Liver (tissue), 9 donors: ENCODE results near the gene ZNF614. TPM values are rescaled to one million over a fixed set of nuclear protein-coding genes. Genes with fewer than 3 reads are reported as not detected.

ENCODE experiments used
- DNase-seq: peaks from one replicate; pipeline ENCODE4 v3.0.0-alpha.2; 2017; ENCODE audit warnings: low spot score
- H3K27ac ChIP-seq, 2 donors: one replicate each; pipeline ENCODE4 v1.7.0; 2013; ENCODE audit warnings: inconsistent platforms in 2 of 2, low read length in 2 of 2, control low read depth in 1 of 2, low read depth in 1 of 2, mild to moderate bottlenecking in 1 of 2
- H3K27me3 ChIP-seq, 4 donors: one replicate each; pipeline versions ENCODE4 v1.6.1 to v1.7.0; 2013; ENCODE audit warnings: low read length in 3 of 4, inconsistent platforms in 1 of 4, mild to moderate bottlenecking in 1 of 4, moderate library complexity in 1 of 4; ENCODE audit not compliant: control insufficient read depth in 4 of 4, insufficient read depth in 4 of 4
- H3K36me3 ChIP-seq, 4 donors: one replicate each; pipeline versions ENCODE4 v1.6.1 to v1.7.0; 2013; ENCODE audit warnings: low read length in 3 of 4, mild to moderate bottlenecking in 3 of 4, low read depth in 1 of 4, moderate library complexity in 1 of 4; ENCODE audit not compliant: control insufficient read depth in 4 of 4, insufficient read depth in 3 of 4
- H3K4me1 ChIP-seq, 4 donors: one replicate each; pipeline versions ENCODE4 v1.6.1 to v1.7.0; 2013; ENCODE audit warnings: low read length in 3 of 4, mild to moderate bottlenecking in 3 of 4, moderate library complexity in 1 of 4; ENCODE audit not compliant: control insufficient read depth in 4 of 4, insufficient read depth in 4 of 4
- H3K4me3 ChIP-seq, 3 donors: one replicate each; pipeline versions ENCODE4 v1.6.1 to v1.7.0; 2013; ENCODE audit warnings: low read length in 3 of 3, control low read depth in 1 of 3, low read depth in 1 of 3, mild to moderate bottlenecking in 1 of 3
- H3K9ac ChIP-seq, 2 donors: one replicate each; pipeline ENCODE4 v1.7.0; 2013; ENCODE audit warnings: low read length in 2 of 2, mild to moderate bottlenecking in 2 of 2, moderate library complexity in 2 of 2, control low read depth in 1 of 2, low read depth in 1 of 2
- H3K9me3 ChIP-seq, 4 donors: one replicate each; pipeline versions ENCODE4 v1.6.1 to v1.7.0; 2013; ENCODE audit warnings: low read length in 3 of 4; ENCODE audit not compliant: control insufficient read depth in 4 of 4
- ATF3 ChIP-seq: IDR thresholded peaks from 2 replicates; pipeline ENCODE4 v1.6.1; 2016; ENCODE audit warnings: antibody characterized with exemption
- CTCF ChIP-seq: fragments of 150-350 bp; IDR thresholded peaks from 2 replicates; pipeline ENCODE4 v1.5.1; 2017; ENCODE audit warnings: improper control_type of control experiment, low read depth, low read length; ENCODE audit not compliant: missing input control
- EGR1 ChIP-seq, 2 donors: IDR thresholded peaks; 2 replicates each; pipeline ENCODE4 v1.6.1; 2016 to 2018; ENCODE audit warnings: antibody characterized with exemption in 2 of 2, low read depth in 2 of 2
- FOXA1 ChIP-seq: IDR thresholded peaks from 2 replicates; pipeline ENCODE4 v1.6.1; 2016; ENCODE audit warnings: antibody characterized with exemption
- FOXA2 ChIP-seq: IDR thresholded peaks from 2 replicates; pipeline ENCODE4 v1.6.1; 2016; ENCODE audit warnings: antibody characterized with exemption
- GABPA ChIP-seq, 2 donors: IDR thresholded peaks in 1 of 2; conservative IDR thresholded peaks in 1 of 2; 2 replicates each; pipeline ENCODE4 v1.6.1; 2016; ENCODE audit warnings: antibody characterized with exemption in 2 of 2, mild to moderate bottlenecking in 1 of 2, moderate library complexity in 1 of 2
- HNF4A ChIP-seq, 2 donors: conservative IDR thresholded peaks; 2 replicates each; pipeline ENCODE4 v1.6.1; 2016; ENCODE audit warnings: antibody characterized with exemption in 2 of 2, mild to moderate bottlenecking in 2 of 2
- HNF4G ChIP-seq: IDR thresholded peaks from 2 replicates; pipeline ENCODE4 v1.6.1; 2016; ENCODE audit warnings: antibody characterized with exemption
- JUND ChIP-seq, 2 donors: IDR thresholded peaks; 2 replicates each; pipeline ENCODE4 v1.6.1; 2016; ENCODE audit warnings: antibody characterized with exemption in 2 of 2
- NR2F2 ChIP-seq: IDR thresholded peaks from 2 replicates; pipeline ENCODE4 v1.6.1; 2016; ENCODE audit warnings: antibody characterized with exemption
- RAD21 ChIP-seq, 2 donors: IDR thresholded peaks; 2 replicates each; pipeline ENCODE4 v1.6.1; 2016; ENCODE audit warnings: antibody characterized with exemption in 2 of 2, mild to moderate bottlenecking in 2 of 2
- RXRA ChIP-seq, 2 donors: IDR thresholded peaks; 2 replicates each; pipeline ENCODE4 v1.6.1; 2017 to 2018; ENCODE audit warnings: antibody characterized with exemption in 2 of 2, mild to moderate bottlenecking in 1 of 2
- SP1 ChIP-seq: IDR thresholded peaks from 2 replicates; pipeline ENCODE4 v1.6.1; 2018; ENCODE audit warnings: antibody characterized with exemption, mild to moderate bottlenecking
- TAF1 ChIP-seq: conservative IDR thresholded peaks from 2 replicates; pipeline ENCODE4 v1.6.1; 2016; ENCODE audit warnings: antibody characterized with exemption, mild to moderate bottlenecking
- YY1 ChIP-seq: IDR thresholded peaks from 2 replicates; pipeline ENCODE4 v1.6.1; 2016; ENCODE audit warnings: antibody characterized with exemption, mild to moderate bottlenecking
- ZBTB33 ChIP-seq: IDR thresholded peaks from 2 replicates; pipeline ENCODE4 v1.6.1; 2016; ENCODE audit warnings: antibody characterized with exemption
- WGBS: extraction: QIAGEN DNeasy Blood & Tissue Kit; methylation state at CpG from one replicate; pipeline ENCODE4 v1.1.7; 2013; 5-methylcytosine and 5-hydroxymethylcytosine counted together
- polyA plus RNA-seq, 2 donors: library from polyadenylated mRNA; stranded (reverse) in 1 of 2; unstranded in 1 of 2; fragments of 200-250 nt in 1 of 2; fragments of >200 nt in 1 of 2; fragmentation: Nextera tagmentation in 1 of 2; extraction: Ambion mirVana in 1 of 2; gene quantifications; one replicate each; pipeline versions ENCODE4 v1.2.1 to v1.2.3, GENCODE V29; 2013 to 2015
- total RNA-seq, 2 donors: library from RNA; depleted of rRNA; stranded (reverse); fragments of >200 nt; gene quantifications; one replicate each; pipeline ENCODE4 v1.2.3, GENCODE V29; 2014
- TF ChIP-seq, protein P1 (sequence below): IDR thresholded peaks from 2 replicates; pipeline ENCODE4 v1.6.1; 2016; ENCODE audit warnings: antibody characterized with exemption, mild to moderate bottlenecking
- donor health status: healthy.
- donor health status: healthy.
- donor health status: healthy.
- donor health status: healthy.
- donor health status: healthy.

Gene ZNF614
- total and polyA plus RNA-seq, 4 donors: 1.1 to 4.7 (median 1.7) TPM

- peaks cover 20 to 93% (median 86%) of the 10 kb centered on the region in 4 donors for H3K36me3 ChIP-seq
- 98% methylated on average over 5 of the region's 5 CpGs for WGBS
- no peaks in the 10 kb centered on the region for H3K27me3 ChIP-seq
- no peak for DNase-seq
- no peaks in the 10 kb centered on the region for H3K4me1 ChIP-seq
- H3K27ac ChIP-seq: no peak overlapping the region
- no peak overlapping the region for H3K9ac ChIP-seq
- H3K9me3 ChIP-seq: peaks cover 47 to 92% (median 69%) of the 10 kb centered on the region in 4 donors
- peak overlapping the region in 2 of 3 donors; percentile 45 to 84 for H3K4me3 ChIP-seq
- no peak for TF ChIP-seq NR2F2
- TF ChIP-seq EGR1 (IDR thresholded peaks at IDR 0.05; ENCODE audit: low read depth in 2 of 2): no peak
- no peak for TF ChIP-seq RAD21 (IDR thresholded peaks at IDR 0.05)
- no peak for TF ChIP-seq SP1
- TF ChIP-seq RXRA (IDR thresholded peaks at IDR 0.05): no peak
- no peak for TF ChIP-seq HNF4A (conservative IDR thresholded peaks at IDR 0.05)
- TF ChIP-seq FOXA1: no peak
- TF ChIP-seq YY1: no peak
- no peak for TF ChIP-seq FOXA2
- TF ChIP-seq GABPA (IDR thresholded peaks at IDR 0.05 in 1 of 2, conservative IDR thresholded peaks at IDR 0.05 in 1 of 2): no peak
- no peak for TF ChIP-seq ATF3
- TF ChIP-seq, protein P1, sequence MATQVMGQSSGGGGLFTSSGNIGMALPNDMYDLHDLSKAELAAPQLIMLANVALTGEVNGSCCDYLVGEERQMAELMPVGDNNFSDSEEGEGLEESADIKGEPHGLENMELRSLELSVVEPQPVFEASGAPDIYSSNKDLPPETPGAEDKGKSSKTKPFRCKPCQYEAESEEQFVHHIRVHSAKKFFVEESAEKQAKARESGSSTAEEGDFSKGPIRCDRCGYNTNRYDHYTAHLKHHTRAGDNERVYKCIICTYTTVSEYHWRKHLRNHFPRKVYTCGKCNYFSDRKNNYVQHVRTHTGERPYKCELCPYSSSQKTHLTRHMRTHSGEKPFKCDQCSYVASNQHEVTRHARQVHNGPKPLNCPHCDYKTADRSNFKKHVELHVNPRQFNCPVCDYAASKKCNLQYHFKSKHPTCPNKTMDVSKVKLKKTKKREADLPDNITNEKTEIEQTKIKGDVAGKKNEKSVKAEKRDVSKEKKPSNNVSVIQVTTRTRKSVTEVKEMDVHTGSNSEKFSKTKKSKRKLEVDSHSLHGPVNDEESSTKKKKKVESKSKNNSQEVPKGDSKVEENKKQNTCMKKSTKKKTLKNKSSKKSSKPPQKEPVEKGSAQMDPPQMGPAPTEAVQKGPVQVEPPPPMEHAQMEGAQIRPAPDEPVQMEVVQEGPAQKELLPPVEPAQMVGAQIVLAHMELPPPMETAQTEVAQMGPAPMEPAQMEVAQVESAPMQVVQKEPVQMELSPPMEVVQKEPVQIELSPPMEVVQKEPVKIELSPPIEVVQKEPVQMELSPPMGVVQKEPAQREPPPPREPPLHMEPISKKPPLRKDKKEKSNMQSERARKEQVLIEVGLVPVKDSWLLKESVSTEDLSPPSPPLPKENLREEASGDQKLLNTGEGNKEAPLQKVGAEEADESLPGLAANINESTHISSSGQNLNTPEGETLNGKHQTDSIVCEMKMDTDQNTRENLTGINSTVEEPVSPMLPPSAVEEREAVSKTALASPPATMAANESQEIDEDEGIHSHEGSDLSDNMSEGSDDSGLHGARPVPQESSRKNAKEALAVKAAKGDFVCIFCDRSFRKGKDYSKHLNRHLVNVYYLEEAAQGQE: no peak
- no peak for TF ChIP-seq JUND (IDR thresholded peaks at IDR 0.05)
- TF ChIP-seq CTCF: no peak
- no peak for TF ChIP-seq ZBTB33
- TF ChIP-seq HNF4G: no peak
- TF ChIP-seq TAF1: no peak
These were observed 42.3 kb upstream of the ZNF614 start for GRCh38 chr19:52070496-52070895.

GRCh38 chr19:52069653-52070052 lies 41.5 kb upstream of the ZNF614 start:
- Histone ChIP-seq H3K27ac (no peak overlapping the region), H3K9ac (no peak overlapping the region), H3K27me3 (no peaks in the 10 kb centered on the region), H3K4me3 (peak overlapping the region in 2 of 3 donors; percentile 45 to 84), H3K9me3 (peaks cover 52 to 92% (median 68%) of the 10 kb centered on the region in 4 donors), H3K4me1 (no peaks in the 10 kb centered on the region), H3K36me3 (peaks cover 14 to 85% (median 83%) of the 10 kb centered on the region in 4 donors)
- WGBS: 96% methylated on average over 2 of the region's 2 CpGs
- no peak for DNase-seq
- TF ChIP-seq HNF4A (conservative IDR thresholded peaks at IDR 0.05) (no peak), ATF3 (no peak), SP1 (no peak), YY1 (no peak), GABPA (IDR thresholded peaks at IDR 0.05 in 1 of 2, conservative IDR thresholded peaks at IDR 0.05 in 1 of 2) (no peak), ZBTB33 (no peak), HNF4G (no peak), JUND (IDR thresholded peaks at IDR 0.05) (no peak), CTCF (no peak)
